GM08714 (cell line): Measurements from ENCODE around the gene ZMYND15.

Experiments used
- H3K4me3 ChIP-seq: fragments of 200-500 bp; sonication (Bioruptor generic); 2 replicates; pipeline ENCODE4 v1.5.1; 2014; ENCODE audit warnings: mild to moderate bottlenecking, low read length, inconsistent platforms
- ZNF274 ChIP-seq: IDR thresholded peaks from 2 replicates; pipeline ENCODE4 v1.6.1; 2012; ENCODE audit warnings: mild to moderate bottlenecking, low read depth, low read length

Gene ZMYND15

GRCh38 chr17:4744999-4745969 is 5.7 kb downstream of the ZMYND15 start:
- H3K4me3 ChIP-seq: no peak overlapping the region
- TF ChIP-seq ZNF274: no peak

- H3K4me3 ChIP-seq: no peak overlapping the region; the same call in 1 of the 2 replicates
- TF ChIP-seq ZNF274: no peak
These were observed 8.2 kb downstream of the ZMYND15 start for GRCh38 chr17:4747847-4748246.

GRCh38 chr17:4748686-4749085 is 9.1 kb downstream of the ZMYND15 start:
- TF ChIP-seq ZNF274: no peak
- H3K4me3 ChIP-seq: no peak overlapping the region

GRCh38 chr17:4750606-4751005 is 11.0 kb downstream of the ZMYND15 start:
- no peak overlapping the region for H3K4me3 ChIP-seq
- no peak for TF ChIP-seq ZNF274

- no peak for TF ChIP-seq ZNF274
- no peak overlapping the region for H3K4me3 ChIP-seq
These were observed 12.3 kb downstream of the ZMYND15 start for GRCh38 chr17:4751932-4752331.

- no peak overlapping the region for H3K4me3 ChIP-seq
- no peak for TF ChIP-seq ZNF274
These were observed 13.8 kb downstream of the ZMYND15 start for GRCh38 chr17:4753392-4753791.

- H3K4me3 ChIP-seq: no peak overlapping the region
- TF ChIP-seq ZNF274: no peak
These were observed 20.2 kb downstream of the ZMYND15 start for GRCh38 chr17:4759776-4760236.

GRCh38 chr17:4764595-4764994 is 25.0 kb downstream of the ZMYND15 start:
- TF ChIP-seq ZNF274: no peak
- H3K4me3 ChIP-seq: no peak overlapping the region

- no peak for TF ChIP-seq ZNF274
These were observed 26.6 kb downstream of the ZMYND15 start for GRCh38 chr17:4766201-4766600.

GRCh38 chr17:4766723-4767122 is 27.1 kb downstream of the ZMYND15 start:
- TF ChIP-seq ZNF274: no peak
- H3K4me3 ChIP-seq: no peak overlapping the region

More at GRCh38 chr17:4766201-4766600, 26.6 kb downstream of the ZMYND15 start:
- no peak overlapping the region for H3K4me3 ChIP-seq

GRCh38 chr17:4768298-4768697 is 28.7 kb downstream of the ZMYND15 start:
- H3K4me3 ChIP-seq: no peak overlapping the region
- TF ChIP-seq ZNF274: no peak

GRCh38 chr17:4769628-4770027 is 30.0 kb downstream of the ZMYND15 start:
- H3K4me3 ChIP-seq: no peak overlapping the region
- TF ChIP-seq ZNF274: no peak

- no peak for TF ChIP-seq ZNF274
These were observed 32.0 kb downstream of the ZMYND15 start, which contains the start of gene TM4SF5 for GRCh38 chr17:4771519-4772234. TM4SF5 (plus strand) TSS chr17:4771886; CDS start chr17:4771923, 37 bp downstream.

GRCh38 chr17:4772235-4772613 is 32.6 kb downstream of the ZMYND15 start:
- TF ChIP-seq ZNF274: no peak
- H3K4me3 ChIP-seq: no peak overlapping the region

More at GRCh38 chr17:4771519-4772234, 32.0 kb downstream of the ZMYND15 start, which contains the start of gene TM4SF5:
- no peak within 1 kb of the TSS for H3K4me3 ChIP-seq
